Brain pericyte (primary cell): ENCODE measurements around the gene NAT9.

Source experiments
- DNase-seq: peaks from one replicate; pipeline ENCODE4 v3.0.0-alpha.2; 2012; ENCODE audit warnings: low read depth, low spot score

The NAT9 gene

DNA sequence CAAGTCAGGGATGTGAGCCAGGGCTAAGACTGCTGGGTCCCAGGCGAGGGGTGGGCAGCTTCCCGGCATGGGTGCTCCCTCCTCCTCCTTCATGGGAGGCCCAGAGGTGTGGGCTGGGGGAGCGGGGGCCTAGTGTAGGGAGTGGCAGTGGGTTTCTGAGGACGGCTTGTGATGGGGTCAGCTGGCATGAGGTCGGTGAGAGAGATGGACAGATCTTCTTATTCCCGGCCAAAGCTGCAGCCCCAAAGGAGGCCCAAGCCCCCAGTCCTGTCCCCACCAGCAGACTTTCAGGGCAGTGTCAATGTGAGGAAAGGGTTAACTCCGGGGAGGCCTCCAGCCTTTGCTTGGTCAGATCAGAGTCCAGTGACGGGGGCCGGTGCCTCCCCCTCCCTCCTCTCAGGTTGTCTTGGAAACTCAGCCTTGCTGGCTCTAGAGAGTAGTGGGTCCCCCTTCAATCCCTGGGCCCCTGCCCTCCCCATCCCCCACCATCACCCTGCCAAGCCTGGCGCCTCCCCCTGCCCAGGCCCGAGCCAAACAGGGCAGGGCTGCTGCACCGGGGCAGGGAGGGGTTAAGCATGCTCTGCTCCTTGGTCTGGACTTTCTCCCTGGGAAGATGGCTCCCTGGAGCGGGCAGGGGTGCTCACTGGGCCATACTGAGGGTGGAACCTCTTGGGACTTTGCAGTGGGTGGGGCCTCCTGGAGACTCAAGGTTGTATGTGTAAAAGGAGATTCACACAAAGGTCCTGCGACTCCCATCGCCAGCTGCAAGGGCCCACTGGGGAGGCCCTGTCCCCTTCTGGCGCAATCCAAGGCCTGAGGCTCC lies 12.4 kb downstream of the NAT9 start:
- DNase-seq, result no peak

DNA sequence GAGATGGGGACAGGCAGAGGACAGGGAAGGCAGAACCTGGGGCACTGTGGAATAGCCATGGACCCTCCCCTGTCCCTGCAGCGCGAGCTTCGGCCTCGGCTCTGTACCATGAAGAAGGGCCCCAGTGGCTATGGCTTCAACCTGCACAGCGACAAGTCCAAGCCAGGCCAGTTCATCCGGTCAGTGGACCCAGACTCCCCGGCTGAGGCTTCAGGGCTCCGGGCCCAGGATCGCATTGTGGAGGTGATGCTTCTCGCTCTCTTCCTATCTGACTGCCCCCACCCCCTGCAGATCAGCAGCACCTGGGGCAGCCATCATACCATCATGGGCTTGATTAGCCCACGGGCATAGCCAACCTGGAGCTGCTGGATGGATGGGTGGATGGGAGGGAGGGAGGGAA lies 14.2 kb downstream of the NAT9 start:
- no peak for DNase-seq

DNA sequence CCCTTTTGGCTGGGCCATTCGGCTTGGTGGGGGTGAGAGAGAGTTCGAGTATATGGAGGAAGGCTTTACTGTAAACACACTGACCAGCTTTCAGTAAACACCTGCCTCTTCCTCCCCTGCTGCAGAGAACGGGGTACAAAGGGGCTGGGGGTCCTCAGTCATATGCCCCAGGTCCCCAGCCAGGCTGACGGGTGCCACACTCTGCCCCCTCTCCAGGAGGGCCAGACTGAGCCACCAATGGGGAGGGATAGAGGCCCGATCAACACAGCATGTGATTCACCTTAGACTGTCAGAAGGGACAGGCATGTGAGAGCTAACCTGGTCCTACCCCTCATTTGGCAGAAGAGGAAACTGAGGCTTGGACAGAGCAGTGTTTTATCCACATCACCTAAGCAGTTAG lies 14.7 kb downstream of the NAT9 start:
- no peak for DNase-seq

DNA sequence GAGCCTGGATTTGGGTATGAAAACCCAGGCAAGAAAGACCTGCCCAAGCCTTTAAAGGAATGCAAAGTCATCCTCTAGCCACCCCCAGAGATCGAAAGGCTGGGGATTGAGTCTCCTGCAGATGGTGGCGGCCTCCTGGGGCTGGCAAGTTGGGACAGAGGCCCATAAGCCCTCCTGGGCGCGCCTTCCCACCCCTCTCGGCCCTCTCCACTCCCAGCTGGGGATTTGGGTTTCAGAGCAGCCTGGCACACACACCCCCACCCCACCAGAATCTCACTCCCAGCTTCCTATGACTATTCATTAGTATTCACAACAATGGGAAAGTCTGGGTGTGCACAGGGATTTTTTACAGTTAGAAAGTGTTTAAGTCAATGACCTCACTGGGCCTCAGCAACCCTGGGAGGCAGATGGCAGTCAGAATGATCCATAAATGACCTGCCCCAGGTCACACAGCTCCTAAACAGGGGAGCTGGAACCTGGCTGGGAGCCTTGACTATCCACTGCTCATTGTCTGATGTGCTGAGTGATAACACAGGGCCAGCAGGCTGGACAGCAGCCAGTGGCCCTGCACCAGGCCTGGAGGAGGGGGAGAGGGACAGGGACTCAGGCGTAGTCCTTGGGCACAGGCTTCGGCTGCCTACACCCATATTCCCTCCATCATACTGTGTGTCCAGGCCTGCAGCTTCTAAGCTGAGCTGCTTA lies 15.6 kb downstream of the NAT9 start:
- DNase-seq, result no peak

DNA sequence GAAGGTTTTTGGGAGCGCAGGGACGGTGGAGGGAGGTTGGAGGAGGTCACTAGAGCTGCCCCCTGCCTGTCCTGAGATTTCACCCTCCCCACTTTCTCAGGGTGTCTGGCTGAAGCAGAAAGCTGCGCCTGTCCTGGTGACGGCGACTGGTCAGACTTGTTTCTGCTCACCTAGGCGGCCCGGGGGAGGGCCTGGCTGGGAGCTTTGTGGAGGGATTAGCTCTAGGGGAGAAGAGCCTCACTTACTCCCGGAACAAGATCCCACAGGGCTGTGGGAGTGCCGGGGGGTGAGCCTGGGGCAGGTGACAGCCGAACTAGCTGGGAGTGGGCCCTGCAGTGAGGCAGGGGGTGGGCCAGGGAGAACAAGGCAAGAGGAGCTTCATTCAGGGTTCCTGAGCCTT lies 16.2 kb downstream of the NAT9 start:
- no peak for DNase-seq

DNA sequence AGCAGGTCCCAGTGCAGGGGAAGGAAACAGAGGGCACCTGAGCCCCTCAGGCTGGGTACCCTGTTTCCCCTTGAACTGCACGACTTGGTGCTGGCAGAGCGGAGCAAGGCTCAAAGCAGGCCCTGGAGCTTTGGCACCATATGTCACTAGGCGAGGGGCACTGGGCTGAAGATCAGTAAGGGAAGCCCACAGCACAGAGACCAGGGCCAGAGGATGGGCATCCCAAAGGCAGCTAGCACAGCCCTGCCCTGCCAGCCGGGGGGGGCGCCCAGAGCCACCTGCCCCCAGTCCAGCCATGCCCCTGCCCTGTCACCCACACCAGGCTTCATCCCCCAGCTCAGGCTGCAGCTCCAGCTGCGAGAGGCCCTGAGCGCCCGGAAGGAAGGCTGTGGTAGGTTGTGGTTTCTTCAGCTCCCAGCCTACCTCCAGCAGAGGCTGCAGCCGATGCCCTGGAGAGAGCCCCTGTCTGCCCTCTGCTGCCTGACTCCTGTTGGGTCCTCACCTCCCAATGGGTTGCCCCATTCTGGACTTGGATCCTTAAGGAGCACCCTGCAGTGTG lies 16.8 kb downstream of the NAT9 start:
- DNase-seq, result no peak

DNA sequence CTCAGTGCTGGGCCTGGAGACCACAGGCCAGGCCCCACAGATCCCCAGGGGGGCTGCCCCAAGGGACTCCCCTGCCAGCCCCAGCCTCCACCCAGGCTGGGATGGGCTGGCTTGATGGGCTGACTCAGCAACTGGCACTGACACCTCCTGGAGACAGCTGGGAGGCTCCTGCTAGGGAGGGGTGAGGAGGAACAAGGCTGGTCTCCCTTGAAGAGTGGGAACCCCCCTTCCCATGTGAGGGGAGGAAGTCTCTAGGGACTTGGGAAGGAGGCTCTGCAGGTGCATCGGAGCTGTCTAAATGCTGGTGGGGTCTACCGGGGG lies 17.3 kb downstream of the NAT9 start:
- DNase-seq, result no peak

DNA sequence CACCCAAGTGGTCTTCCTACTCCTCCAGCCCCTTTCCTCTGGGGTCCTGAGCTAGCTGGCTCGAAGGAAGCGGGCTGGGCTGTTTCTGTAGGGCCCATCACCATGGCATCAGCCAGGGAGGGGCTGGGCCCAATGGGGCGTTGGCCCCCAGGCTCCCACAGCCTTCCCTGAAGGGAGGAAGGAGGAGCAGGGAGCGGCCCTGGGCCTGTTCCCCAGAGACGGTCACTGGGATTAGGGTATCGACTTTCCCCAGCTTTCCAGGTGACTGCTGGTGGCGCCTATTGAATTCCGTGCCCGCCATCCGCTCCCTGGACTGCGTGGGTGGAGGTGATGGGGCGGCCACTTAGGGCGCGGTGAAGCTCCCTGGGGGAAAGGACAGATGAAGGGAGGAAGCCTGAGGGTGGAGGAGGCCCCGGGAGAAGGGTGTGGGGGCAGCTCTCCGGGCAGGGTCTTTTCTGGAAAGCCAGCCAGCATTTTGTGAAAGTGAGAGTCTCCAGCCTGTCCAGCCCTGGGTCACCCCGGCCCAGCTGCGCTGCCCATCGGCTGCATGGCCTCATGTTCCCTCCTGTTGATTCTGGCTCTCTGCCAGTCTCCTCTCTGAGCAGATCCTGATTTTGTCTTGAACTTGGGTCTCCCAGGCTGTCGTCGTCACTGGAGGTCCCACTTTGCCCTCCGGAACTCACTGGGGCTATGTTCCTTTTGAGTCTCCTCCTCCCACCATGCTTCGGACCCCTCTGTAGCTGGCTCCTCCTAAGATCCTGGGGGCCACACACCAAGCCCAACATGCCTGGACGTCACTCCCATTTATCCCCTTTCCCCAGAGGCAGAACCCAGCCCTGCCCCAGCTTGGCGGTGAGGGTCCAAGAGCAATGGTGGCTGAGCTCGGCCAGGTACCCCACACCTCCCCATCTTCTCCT lies 18.0 kb downstream of the NAT9 start:
- no peak for DNase-seq

DNA sequence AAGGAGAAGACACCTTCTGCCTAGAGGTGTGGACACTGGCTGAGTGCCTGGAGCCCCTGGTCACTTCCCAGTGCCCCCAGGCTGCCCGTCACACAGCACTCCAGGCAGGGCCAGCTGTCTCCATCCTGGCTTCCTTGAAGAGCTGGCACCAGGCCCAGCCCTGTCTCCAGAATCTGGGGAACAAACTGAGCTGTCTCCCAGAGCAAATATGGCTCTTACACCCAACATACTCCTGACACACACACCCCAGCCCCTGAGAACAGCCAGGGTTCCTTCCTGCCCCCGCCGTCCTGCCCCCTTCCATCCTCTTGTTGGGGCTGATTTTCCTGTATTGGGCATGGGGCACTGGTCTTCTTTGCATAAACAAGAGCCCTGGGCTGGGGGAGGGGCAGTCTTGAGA lies 18.6 kb downstream of the NAT9 start:
- DNase-seq, result no peak

DNA sequence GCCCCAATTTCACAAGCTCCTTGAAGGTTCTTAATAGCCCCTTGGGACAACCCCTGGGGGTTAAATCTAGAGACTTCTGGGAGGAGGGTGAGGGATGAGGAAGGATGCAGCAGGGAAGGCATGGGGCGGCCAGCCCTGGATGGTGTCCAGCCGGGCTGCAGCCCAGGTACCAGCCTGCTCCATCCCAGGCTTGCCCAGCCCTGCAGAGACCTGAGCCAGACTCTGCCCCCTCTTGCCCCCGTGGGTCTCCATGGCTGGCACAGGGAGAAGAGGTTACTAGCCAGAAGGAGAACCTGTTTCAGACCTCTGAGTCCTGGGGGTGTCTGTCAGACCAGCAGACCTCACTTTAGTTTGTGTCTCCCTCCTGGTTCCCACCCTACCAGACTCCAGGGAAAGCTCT lies 19.3 kb downstream of the NAT9 start:
- DNase-seq, result no peak

DNA sequence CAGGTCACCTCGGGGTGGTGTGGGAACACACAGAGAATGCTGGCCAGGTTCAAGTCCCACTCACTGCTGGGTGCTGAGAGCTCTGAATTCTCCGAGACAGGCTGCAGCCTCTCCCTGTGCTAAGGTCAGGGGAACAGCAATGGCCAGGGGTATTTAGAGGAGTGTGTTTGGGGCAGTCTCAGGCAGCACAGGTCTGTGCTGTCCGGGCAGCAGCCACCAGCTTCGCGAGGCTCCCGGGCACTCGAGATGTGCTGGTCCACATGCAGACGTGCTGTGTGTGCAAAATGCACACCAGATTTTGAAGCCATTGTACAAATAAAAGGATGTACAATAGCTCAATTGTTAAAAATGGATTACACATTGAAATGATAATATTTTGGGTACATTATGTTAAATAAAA lies 20.6 kb downstream of the NAT9 start:
- DNase-seq, result no peak

DNA sequence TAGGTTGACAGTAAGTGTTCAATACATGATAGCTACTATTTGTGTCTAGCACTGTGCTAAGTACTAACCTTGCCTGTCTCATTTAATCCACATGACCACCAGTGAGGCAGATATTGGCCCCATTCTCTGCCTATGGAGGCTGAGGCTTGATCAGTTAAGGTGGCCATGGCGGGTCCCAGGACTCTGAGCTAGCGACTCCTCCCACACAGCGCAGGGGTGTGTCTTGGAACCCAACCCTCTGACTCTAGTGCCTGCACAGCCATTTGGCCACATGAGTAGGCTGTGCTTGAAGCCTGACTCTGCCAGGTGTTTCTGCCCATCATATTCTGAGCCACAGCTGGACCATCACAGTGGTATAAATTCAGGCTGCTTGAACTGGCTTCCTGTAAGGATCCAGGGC lies 21.3 kb downstream of the NAT9 start:
- no peak for DNase-seq

DNA sequence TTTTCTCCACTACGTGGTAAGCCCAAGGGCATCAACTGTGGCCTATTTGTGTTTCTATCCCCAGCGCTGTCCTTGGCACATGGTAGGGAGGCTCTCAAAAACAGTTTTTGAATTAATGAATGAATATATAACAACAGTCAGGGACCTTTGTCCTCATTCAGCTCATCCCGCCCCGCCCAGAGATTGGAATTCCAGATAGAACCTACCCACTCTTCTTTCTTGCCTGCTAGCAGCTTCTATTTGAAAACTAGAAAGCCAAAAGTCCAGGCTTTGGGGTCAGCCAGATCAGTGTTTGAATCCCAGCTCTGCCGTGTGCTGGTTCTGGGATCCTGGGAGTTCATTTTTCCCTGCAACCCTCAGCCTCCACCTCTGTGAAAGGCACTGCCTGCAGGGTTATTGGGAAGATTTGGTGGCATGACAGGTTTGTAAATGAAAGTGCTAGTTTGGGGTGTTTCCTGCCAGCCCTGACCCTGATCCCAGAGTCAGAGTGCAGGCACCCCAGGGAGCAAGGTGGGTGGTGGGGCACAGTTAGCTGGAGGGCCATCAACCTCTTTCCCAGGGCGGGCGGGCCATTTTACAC lies 23.2 kb downstream of the NAT9 start:
- DNase-seq, result no peak

DNA sequence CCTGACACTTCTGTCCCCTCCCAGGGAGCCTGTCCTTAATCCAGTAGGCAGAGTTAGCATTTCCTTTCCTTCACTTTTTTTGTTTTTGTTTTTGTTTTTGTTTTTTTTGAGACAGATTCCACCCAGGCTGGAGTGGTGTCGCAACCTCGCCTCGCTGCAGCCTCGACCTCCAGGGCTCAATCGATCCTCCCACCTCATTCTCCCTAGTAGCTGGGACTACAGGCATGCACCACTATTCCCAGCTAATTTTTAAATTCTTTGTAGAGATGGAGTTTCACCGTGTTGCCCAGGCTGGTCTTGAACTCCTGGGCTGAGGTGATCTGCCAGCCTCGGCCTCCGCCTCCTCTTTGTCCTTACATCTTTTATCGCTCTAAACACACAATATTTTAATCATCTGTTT lies 23.7 kb downstream of the NAT9 start:
- DNase-seq, result no peak

DNA sequence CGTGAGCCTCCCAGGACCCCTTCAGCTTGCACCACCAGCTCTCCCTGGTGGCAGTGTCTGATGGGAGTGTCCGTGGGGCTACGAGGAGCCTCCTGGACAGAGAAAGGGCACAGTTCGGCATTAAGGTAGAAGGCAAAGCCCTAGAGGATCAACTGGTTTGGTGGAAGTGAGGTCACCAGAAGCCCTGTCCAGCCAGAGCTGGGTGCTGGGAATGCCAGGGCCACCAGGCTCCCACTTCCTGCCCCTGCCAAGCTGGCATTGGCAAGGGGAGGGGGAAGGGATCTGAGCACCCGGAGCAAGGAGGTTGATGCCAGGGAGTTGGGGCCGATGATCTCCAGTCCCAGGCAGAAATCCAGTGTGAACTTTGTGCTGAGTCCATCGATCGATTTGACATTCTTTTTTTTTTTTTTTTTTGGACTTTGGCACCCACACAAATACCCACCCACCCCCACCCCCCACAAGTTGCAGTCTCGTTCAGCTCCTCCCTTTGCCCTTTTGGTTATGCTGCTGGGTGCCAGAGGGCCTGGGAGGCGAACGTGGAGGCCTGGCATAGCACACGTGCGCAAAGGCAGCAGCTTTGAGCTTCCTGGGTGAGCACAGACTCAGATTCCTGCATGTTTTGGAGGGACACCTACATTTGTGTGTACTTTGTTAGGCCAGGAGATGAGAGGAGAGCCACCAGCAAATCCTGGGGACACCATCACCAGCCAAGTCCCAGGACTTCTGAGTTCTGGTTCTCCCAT lies 25.6 kb downstream of the NAT9 start:
- no peak for DNase-seq

DNA sequence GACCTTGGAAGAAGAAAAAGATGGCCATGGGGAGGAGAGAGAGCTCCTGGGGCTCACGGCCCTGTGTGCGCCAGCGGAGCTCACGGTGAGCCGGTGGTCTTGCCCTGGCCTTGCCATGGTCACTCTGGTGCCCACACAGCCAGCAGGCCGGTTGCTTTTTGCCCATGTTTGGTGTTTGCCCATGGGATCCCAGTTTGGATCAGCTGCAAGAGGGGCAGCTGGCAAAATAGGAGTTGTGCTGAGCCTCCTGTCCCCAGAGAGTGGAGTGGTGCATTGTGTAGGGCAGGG lies 26.2 kb downstream of the NAT9 start:
- DNase-seq, result no peak

DNA sequence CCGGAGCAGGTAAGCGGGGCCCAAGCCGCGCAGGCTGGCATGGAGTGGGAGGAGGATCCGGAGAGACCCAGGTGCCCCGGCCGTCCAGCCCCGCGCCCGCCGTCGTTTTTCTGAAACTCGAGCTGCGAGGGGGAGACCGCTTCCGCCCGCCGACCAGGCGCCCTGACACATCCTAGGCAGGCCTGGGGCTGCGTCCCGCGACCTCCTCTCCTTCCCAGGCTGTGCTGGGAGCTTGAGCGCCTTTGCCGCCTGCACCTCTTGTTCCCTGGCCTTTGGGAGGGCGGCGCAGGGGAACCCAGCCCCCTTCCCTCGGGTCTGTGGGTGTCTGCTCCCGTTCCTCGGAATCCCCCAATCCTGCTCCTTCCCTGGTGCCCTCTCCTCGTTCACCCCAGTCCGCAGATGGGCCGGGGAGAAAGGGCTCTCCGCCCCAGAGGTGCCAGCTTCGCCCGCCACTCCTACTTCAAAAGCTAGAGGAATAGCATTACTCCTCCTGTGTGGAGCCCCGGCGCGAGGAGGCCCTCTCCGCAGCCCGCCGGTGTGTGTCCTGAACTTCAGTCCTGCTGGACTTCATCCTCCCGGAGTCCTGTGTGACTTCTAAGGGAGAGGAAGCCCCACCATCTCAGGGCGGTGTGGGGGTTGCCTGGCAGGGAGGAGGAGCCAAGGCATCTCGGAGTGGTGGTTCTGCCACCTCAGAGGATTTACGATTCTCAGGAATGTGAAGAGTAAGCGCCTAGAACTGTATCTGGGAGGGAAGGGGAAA lies 26.7 kb downstream of the NAT9 start:
- DNase-seq, result no peak

DNA sequence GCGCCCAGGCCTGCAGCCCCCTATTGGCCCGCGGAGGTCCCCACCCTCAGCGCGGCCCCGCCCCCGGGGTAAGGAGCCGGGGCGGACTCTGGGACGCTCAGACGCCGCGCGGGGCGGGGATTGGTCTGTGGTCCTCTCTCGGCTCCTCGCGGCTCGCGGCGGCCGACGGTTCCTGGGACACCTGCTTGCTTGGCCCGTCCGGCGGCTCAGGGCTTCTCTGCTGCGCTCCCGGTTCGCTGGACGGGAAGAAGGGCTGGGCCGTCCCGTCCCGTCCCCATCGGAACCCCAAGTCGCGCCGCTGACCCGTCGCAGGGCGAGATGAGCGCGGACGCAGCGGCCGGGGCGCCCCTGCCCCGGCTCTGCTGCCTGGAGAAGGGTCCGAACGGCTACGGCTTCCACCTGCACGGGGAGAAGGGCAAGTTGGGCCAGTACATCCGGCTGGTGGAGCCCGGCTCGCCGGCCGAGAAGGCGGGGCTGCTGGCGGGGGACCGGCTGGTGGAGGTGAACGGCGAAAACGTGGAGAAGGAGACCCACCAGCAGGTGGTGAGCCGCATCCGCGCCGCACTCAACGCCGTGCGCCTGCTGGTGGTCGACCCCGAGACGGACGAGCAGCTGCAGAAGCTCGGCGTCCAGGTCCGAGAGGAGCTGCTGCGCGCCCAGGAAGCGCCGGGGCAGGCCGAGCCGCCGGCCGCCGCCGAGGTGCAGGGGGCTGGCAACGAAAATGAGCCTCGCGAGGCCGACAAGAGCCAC lies 27.4 kb downstream of the NAT9 start, which contains the start of gene NHERF1:
TSS of gene NHERF1 (plus strand) at position 100 of the 750 bp plus-strand sequence. CDS start at position 319, 219 bp downstream.
- no peak for DNase-seq

DNA sequence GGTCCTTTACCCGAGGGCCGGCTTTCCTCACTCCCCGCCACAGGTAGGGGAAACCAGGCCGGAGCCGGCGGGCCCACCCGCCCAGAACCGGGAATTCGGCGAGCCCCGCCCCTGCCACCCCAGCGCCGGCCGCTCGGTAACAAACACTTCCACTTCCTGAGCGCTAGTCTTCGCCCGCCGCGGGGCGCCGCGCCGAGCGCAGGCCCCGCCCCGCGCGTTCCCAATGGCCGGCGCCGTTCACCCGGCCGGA lies 27.9 kb downstream of the NAT9 start:
- no peak for DNase-seq

DNA sequence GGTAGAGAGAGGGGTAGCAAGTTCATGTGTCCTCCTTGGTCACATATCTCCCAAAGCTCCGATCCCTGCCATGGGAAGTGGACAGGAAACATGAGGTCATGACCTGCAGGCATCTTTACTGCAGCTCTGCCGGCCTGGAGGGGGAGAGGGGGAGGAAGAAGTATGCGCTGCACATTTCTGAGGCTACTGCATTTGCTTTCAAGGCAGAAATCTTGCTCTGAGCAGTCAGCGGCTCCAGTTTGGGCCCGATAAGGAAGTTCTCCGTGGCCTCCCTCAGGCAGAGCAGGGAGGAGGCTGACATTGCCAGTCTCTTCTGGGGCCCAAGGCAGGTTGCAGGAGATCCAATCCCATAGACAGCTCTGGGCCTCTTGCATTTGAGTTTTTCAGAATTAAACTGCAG lies 29.2 kb downstream of the NAT9 start:
- no peak for DNase-seq
